NCI-H1048 (cell line): ENCODE data around the gene NEDD8.

Source experiments
- DNase-seq: peaks from one replicate; lab custom pipeline; 2025; lab: John Stamatoyannopoulos, UW

Gene NEDD8

DNA sequence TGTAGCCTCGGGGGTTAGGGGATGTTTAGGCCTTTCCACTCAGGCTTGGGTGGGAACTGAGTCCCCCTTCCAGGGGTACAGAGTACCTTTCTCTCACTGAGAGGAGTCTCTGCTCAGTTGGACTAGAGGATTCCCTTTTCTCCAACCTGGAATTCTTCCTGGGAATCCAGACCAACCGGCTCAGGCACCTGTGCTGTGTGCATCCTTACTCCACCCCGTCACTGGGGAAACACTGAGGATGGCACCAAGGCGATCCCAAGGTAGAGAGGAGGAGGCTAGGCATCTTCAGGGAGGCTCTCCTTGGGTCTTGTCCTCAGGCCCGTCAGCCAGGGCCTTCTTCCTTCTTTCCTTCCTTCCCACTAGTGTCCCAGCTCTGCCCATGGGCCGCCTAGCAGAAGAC, 31.7 kb upstream of the NEDD8 start:
- DNase-seq: no peak

DNA sequence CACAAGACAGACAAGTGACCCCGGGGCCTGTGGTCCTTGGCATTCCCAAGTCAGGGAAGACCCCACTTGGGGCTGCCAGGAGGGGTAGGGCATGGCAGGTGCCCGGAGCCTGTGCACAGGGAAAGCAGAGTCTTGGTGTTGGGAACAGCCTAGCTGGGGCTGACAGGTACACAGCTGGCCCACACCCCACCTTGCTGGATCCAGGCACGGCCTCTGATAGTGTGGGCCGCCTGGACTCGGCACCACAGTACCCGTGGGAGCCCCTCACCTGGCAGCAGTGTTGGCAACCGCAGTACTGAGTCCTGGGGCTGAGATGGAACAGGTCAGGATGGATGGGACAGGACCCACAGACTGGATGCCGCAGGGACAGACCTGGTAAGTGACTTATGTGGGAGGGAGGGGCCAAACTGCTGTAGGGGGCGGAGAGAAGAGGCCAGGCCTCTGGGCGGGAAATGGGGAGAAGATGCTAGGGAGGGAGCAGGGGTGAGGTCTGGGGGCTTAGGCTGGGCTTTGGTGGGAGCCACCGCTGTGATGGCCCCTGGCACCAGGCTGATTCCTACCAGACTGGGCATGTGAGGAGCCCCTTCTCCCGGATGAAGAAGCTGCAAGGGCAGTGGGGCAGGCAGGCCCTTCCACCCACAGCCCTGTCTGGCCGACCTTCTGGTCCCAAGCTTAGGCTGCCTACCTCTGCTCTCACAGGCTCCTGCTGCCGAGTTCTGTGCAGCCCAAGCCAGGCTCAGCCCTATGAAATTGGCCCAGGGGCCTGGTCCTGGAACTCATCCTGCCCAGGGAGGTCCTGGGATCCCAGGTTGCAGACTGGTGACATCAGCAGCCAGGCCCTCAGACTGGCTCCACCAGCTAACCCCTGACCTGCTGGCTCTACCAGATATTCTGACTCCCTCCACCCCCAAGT, 30.9 kb upstream of the NEDD8 start, which contains the start of gene TGM1:
TSS of gene TGM1 (minus strand) at position 357 of the 913 bp plus-strand sequence. CDS start 825 bp downstream, outside the sequence.
- DNase-seq: no peak

DNA sequence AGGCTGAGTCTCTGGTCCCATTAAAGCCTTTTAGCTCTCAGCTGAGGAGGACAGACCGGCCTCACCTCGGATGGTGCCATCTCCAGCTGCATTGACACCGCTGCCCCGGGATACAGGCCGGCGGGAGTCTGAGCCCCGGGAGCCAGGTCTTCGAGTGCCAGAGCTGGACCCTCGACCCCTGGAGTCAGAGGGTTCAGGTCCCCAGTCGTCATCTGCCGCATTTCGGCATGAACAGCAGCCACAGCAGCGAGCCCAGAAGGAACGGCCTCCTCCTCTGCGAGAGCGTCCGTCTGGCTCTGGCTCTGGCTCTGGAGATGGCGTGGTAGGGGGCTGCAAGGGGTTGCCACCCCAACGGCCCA, 29.8 kb upstream of the NEDD8 start:
- no peak for DNase-seq

DNA sequence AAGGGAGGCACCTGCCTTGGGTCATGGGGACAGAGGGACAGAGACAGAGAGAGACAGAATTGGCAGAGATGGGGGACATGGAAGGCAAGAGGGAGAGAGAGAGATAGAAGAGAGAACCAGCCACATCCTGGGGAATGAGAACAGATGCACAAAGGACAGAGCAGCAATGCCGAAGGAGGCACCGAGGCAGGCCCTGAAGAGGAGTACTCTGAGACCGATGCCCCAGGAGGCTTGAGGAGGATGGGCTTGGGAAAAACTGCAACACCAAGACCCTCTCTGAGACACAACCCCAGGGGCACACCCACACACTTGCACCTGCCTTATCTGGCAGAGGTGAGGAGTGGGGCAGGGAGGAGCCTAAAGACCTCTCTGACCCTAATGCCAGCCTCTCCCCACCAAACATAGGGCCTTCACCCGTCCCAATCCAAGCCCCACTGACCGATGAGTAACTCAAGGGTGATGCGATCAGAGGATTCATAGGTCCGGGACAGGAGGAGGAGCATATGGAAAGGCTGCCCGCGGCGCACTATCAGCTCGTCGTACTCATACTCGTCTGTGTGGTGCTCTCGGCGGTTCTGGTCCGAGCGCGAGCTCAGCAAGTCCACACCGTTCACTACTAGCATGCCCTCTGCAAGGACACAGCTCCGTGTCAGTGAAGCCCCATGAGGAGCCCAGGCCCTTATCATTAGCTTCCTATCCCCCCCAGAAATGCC, 29.2 kb upstream of the NEDD8 start:
- DNase-seq: no peak

DNA sequence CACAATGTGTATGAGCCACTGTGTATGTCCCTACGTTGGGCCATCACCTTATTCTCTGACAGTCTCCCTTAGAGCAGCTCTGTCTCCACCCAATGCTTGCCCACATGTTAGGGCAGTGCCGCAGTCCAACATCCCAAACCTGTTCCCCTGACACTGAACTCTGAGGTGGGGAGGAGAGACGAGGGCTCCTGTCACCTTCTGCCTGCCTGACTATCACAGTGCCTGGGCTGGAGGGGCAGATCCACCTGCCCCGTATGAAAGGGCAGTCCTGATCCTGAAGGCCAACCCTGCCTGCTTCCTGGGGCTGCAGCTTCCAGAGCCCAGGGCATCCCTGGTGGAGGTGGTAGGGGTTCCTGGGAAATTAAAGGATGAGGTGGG, 28.6 kb upstream of the NEDD8 start:
- no peak for DNase-seq

DNA sequence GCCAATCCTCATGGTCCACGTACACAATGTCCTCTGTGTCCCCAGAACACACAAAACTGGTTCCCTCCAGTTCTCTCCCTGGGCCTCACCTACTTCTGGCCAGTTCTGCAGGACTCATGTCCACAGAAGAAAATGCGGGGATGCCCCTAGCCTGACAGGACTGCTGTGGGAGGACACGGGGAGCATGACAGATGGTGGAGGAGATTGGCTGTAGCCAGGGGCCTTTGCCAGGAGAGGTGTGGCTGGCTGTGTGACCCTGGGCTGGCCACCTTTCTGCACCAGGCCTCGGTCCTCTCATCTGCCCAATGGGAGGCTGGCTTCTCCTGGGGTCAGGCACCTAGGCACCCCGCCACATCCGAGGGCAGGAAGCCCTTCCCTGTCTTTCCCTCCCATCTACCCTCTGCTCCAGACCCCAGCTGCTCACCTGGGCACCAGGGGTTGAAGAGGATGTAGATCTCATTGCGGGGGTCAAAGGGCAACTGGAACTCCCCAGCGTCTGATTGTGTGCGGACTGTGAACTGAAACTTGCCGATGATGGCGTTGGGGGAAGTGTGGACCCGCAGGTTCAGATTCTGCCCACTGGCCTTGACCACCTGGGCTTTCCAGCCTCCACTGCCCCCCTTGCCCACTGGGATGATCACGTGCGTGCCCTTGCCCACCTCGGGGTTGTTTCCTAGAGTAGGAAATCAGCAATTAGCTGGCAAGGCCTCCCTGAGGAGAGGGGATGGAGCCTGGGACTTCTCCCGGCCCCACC, 28.0 kb upstream of the NEDD8 start:
- DNase-seq: no peak

DNA sequence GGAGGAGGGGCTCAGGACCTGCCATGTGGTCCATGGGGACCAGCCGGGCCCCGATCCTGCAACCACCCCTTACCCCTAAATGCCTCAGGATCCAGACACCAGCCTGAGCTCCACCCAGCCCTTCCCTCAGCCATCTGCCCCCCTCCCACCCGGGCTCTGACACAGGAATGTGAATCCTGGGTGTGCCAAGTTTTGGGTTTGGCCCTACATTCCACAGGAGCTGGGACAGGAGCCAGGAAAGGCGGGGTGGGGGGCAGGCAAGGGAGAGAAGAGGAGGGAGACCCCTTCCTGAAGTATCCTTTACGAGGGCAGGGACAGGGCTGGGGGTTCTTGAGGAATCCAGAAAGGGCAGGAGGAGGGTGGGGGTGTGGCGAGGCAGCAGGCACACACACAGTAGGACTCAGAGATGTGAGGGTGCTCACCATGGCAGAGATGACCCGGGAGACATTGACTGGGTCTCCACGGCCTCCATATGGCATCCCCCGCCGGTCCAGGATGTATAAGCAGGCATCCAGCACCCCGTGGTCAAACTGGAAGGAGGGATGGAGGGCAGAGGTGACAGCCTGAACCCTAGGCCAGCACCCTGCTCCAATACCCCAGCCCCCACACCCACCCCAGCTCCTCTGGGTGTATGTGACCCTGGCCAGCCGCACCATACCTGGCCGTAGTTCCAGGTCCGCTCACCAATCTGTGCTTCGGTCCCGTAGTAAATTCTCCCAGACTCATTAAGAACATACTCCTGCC, 27.3 kb upstream of the NEDD8 start:
- DNase-seq: no peak

DNA sequence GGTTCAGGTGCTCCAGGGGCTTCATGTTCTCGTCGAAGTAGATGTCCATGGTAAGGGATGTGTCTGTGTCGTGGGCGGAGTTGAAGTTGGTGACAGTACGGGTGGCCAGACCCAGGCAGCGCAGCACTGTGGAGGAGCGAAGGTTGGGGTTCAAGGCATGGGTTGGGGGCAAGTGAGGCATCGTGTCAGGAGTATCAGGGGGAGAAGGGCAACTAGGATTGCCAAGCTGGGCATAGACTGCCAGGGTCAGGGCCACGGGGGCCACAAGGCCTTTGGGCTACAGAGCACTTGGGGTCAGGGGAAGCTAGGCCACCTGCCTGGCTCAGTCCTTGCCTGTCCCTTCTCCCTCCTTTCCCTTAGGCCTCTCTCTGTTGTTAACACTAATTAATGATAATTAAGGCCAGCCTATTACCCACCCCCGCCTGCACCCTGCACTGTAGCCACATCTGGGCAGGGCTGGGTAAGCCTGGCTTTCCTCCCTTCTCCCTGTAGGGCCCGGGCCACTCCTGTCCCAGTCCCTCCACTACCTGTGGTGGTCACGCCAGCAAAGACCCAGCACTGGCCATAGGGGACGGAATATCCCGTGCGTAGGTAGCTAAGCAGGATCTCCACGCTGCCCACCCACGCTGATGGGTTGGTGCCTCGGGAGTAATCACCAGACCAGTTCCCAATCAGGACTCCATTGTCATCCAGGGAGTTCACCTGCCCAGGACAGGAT, 26.5 kb upstream of the NEDD8 start:
- DNase-seq: no peak

DNA sequence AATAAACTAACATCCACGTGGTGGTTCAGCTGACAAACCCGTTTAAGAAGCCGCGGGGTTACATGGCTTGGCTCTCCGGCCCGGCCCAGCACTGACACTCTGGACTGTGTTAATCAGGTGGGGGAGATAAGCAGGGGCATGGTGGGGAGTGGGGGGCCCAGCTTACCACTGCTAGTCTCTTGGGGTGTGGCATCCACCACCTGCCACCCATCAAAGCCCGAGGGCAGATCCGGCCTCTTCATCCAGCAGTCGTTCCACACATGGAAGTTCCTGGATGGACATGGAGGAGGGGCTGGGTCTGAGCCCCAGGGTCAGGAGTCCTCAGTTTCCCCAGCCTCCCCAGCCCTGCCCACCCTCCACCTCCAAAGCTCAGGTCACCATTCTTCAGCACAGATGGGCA, 26.0 kb upstream of the NEDD8 start:
- DNase-seq: no peak

DNA sequence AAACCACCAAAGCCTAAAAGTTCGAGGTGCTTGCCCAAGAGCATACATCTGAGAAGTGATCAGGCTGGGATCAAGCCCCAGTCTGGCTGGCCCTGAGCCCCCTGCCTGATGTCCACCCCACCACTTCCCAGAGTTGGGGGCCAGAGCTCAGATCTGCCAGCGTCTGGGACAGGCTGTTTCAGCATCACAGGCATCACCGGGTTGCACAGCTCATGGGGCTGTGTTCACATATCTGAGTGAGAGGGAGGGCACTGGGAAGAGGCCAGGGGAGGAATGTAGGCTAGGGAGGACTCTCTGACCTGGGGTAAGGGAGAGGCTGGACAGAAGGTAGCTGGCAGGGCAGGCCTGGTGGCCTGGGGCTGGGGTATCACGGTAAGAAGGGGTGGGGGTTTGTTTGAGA, 24.8 kb upstream of the NEDD8 start:
- DNase-seq: no peak

DNA sequence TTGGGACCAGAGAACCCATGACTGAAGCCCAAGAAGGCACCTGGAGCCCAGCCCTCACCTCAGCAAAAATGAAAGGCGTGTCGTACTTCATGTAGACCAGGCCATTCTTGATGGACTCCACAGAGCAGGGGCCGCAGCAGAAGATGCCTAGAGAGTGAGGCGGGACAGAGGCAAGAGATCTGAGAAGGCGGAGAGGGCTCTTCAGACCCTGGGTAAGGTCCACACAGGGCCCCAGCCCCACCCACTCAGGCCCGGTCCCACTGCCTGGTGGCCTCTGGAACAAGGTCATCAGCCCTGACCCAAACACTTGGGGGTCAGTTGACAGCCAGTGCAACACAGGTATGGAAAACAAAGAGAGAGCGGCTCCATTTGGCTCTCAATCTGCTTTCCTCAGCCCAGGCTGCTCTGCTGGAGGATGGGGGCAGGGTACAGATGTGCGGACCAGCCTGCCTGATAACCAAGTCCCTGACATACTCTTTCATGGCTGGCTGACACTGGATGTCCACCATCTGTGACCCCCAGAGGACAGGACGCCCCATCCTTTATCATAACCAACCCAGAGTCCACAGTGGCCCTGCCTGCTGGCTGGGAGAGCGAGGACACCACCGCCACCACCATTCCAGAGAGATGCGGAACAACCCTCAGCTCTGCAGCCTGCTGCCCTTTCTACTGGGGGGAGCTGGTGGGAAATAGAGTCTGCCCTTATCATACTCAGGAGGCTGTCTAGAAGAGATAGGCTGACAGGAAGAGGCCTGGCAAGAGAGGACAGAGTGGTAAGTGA, 24.0 kb upstream of the NEDD8 start:
- DNase-seq: no peak

DNA sequence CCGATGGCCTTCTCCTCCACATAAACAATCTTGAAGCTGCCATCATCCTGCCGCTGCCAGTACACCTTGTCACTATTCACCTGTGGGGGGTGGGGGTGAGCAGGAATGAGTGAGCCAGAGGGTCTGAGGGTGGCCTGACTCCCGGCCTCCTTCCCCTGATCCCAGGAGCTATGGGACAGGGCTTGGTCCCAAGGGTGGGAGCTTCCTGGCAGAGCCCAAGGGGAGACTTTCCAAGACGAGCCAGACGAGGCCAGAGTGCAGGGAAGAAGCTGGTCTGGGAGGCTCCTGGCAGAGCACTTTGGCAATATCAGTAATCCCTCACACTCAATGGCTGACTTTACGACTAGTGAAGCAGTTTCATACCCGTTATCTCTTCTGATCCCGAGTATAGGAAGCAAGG, 23.3 kb upstream of the NEDD8 start:
- DNase-seq: no peak

DNA sequence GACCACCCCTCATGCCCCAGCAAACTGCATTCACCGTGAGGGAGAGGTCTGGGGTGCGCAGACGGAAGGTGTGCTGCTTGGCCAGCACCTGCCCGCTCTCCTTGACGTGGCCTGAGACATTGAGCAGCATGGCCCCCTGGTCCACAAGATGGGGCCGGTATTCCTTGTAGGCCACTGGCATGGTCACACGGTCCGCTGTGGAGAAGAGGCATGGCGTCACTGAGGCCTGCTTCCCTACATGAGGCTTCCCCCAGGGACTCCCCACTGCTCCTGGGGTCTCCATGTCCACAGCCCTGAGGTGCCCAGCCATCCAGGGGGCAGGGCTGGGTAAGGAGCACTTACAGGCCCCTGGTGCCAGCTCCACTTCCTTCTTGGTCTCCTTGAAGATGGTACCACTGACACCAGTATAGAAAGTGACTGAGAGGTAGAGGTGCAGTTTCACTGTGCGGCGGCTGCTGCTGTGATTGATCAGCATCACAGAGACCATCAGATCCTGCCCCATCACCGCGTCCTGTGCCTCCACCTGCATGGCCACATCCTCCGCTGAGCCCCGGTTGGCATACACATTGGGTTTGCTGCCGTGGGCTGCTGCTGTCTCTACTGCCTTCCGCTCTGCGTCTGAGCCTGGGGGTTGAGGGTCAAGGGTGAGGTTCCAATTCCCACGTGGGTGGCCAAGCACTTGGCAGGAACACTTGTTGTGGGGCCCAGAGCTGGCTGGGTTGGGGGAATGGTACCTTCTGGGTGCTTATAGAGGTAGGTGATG, 22.6 kb upstream of the NEDD8 start:
- DNase-seq: no peak

DNA sequence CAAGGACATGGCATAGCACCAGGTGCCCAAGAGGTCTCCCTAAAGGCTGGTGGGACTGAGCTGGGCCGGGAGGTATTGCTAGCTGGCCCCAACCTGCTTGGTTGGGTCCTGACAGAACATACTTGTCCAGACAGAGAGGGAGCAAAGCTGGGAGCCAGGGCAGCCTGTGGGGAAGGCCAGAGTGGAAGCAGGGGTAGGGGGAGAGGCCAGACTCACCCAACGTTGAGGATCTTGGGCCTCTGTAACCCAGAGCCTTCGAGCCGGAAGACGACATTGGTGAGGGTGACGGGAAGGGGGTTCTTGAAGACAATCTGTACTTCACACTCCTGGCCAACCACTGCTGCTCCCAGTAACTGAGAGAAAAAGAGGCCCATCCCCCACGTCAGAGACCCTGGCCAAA, 21.8 kb upstream of the NEDD8 start:
- no peak for DNase-seq

DNA sequence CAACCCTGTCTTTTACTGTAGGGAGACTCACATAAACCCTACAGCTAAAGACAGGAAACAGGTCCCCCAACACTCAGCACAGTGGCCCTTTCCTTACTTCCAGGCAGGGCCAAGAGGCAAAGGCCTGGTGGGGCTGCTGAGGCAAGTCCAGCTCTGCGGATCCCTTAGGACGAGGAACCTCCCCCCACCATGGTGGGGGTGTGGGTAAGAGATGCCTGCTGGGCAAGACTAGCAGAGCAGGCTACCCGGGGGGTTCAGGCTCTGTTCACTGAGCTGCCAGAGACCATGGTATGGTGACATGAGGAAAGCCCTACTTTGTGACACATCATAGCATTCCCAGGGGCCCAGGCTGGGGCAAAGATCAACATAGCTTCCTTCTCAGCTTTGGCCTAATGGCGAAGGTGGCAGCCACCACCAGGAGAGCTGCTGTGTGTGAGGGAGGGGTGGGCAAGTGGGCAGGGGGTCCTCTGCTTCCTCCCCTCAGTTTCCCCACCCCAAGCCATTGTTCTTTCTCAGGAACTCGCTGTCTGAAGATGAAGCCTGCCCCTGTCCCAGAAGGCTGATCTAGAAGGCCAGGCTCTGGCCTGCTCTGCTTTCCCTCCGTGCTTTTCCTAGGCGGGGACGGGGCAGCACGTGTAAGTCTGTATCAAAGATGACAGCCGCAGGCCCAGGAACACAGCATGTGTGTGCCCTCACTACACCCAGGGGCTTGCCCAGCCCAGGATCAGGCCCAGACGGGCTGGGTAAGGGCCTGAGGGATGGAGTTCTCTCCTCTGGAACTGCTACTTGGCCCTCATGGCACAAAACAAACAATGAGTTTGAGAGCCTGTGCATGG, 20.3 kb upstream of the NEDD8 start:
- no peak for DNase-seq

DNA sequence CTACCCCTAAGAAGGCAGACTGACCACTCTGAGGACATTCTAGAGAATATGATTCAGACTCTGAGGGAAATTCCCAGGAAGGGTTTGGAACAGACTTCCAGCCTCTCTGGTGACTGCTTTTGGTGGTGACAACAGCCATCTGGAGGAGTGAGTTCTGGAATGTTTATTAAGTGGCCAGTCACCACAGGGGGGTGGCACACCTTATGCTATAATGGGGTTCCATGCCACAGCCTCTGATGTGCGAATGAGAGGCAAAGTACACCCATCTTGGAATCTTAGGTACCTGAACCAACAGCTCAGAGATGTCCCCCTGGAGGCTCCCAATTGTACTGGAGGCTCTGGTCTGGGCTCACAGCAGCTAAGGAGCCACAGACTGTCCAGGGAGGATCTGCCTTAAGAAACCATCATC, 19.7 kb upstream of the NEDD8 start:
- DNase-seq: no peak

DNA sequence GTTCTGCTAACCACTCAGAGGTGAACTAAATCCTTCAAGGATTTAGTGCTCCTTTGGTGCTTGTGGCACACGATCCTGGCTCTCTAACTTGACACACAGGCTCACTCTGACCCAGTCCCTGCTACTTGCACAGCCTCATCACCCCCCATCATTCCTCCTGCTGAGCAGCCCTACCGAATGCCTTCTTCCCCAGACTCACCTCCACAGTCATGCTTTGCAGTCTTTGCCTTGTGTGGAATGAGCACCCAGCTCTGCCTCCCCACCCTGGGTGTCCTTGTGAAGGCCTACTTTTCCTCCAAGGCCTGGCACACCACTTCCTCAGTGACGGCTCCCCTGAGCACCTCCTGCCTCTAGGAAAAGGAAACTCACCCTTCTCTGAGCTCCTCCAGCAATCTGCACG, 18.2 kb upstream of the NEDD8 start:
- no peak for DNase-seq

DNA sequence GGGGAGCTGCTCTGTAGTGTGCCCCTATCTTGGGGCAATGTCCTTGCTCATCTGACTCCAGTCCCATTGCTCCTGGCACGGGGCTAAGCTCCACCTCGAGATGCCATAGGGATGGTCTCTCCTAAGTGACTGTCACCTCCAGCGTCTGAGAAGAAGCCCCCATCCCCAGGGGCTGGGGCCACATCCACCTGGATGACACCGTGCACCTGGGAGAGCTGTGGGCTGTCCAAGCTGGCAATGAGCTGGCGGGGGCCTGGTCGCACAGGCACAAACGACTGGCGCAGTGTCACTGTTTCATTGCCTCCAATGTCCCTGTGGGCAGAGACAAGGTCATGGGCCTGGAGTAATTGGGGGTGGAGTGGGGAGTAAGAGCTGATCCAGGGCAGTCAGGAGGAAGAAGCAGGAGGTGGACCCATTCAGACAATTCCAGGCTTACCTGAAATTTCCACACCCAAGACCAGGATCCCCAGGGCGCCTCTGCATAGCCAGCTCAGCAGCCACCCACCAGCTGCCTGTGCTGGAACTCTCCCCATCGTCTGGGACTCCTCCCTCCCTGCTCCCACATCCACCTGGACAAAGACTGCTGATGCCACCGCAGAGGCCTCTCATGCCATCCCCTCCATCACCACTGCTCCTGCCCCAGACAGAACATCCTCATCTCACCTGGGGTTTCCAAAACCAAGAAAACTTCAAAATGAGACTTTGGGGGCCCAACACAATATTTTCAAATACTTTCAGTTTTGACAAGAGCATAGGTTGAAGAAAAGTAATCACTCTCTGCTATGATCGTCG, 17.3 kb upstream of the NEDD8 start:
- DNase-seq: no peak
